Skeletal muscle cell (primary cell): ENCODE results near the gene CEP164.
"Not testable (repeated sequence)": the region's sequence is repeated elsewhere in the genome, so short reads cannot be mapped to it uniquely, and the experiment has no call there.

Experiments
- DNase-seq: peaks from one replicate; pipeline ENCODE4 v3.0.0-alpha.2; 2010; ENCODE audit warnings: low read depth
- H3K4me3 ChIP-seq: 2 replicates; pipeline ENCODE4 v1.5.1; 2011; ENCODE audit warnings: low read depth, mild to moderate bottlenecking, control low read depth, low read length, moderate library complexity

CEP164 gene

DNA sequence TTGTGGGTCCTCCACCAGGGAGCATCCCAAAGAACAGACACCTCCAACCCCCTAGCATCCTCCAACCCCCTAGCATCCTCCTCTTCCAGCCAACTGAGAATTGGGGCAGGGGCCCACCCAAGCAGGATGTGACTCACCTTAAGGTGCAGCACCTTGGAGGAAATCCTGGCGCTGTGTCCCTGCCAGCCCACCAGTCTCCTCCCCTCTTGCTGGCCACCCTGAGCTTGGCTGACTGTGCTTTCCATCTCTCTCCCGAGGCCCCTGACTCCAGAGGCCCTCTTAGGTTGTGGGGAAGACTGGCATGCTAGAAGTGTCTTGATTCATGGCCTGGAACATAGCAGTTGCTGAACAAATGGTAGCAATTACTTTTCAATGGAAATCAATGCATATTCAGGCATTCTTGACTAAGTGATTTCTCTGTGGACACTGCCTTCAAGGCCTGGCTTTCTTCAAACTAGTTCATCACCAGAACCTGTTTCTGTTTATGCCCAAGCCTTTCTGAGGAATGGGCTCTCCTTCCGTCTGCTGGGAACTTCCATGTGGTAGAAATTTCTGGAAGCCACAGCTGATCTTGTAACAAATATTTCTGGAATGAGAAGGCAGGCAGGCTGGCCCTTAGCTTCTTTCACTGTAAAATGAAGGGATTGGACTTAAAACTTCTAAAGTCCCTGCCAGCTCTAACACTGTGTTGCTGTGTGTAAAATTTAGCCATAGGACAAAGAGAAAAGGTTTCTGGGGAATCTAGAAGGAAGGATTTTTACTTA is 60.5 kb downstream of the CEP164 start:
- peak; percentile 13 for DNase-seq
- no peak overlapping the region for H3K4me3 ChIP-seq

DNA sequence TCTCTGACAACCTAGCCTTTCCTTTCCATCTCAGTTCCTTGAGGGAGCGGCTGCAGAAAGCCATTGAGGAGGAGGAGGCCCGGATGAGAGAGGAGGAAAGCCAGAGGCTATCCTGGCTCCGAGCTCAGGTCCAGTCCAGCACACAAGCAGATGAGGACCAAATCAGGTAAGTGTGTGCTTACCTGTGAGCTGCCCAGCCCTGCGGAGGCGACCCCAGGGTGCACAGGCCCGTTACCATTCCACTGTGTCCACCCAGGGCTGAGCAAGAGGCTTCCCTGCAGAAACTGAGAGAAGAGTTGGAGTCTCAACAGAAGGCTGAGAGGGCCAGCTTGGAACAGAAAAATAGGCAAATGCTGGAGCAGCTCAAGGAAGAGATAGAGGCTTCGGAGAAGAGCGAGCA is 63.1 kb downstream of the CEP164 start:
- no peak for DNase-seq
- H3K4me3 ChIP-seq = no peak overlapping the region

- DNase-seq = no peak
- H3K4me3 ChIP-seq = no peak overlapping the region
Observed at GRCh38 chr11:117391181-117391580, 63.5 kb downstream of the CEP164 start.

GRCh38 chr11:117392001-117392690 is 64.5 kb downstream of the CEP164 start:
- no peak for DNase-seq
- no peak overlapping the region for H3K4me3 ChIP-seq

DNA sequence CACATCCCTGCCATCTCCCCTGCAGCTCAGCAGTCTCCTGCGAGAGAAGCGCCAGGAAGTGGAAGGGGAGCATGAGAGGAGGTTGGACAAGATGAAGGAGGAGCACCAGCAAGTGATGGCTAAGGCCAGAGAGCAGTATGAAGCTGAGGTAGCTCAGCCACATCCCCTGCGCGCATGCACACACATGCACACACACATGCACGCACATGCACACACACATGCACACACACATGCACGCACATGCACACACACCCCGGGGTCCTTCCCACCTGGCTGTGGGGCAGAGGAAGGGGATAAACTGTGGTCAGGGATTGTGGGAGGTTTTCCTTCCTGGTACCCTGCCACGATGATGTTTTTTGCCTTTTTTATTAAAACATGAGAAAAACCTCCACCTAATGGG is 65.3 kb downstream of the CEP164 start:
- no peak for DNase-seq
- no peak overlapping the region for H3K4me3 ChIP-seq

DNA sequence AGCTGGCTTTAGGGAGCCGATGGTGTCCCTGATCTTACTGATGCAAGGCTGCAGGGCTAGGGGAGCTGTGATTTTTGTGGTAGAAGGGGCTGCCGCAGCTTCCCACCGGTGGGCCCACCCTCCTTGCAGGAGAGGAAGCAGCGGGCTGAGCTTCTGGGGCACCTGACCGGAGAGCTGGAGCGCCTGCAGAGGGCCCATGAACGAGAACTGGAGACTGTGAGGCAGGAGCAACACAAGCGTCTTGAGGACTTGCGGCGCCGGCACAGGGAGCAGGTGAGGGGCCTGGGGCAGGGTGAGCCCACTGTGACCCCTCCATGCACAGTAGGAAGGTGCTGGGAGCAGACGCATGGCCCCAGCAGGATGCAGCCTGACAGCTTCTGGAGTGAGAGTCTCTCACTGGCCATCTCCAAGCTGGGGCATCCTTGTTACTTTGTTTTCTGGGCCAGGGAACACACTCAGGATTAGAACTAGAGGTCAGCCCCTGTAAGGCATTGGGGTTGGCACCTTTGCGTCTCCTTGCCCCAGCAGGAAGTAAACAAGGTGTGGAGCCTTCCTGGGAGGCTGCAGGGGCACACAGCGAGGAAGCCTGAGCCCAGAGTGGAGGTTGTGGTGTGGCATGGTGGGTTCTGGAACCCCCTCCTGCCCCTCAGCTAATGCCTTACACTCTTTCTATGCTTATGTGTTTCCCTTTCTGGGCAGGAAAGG is 66.7 kb downstream of the CEP164 start:
- DNase-seq = no peak

DNA sequence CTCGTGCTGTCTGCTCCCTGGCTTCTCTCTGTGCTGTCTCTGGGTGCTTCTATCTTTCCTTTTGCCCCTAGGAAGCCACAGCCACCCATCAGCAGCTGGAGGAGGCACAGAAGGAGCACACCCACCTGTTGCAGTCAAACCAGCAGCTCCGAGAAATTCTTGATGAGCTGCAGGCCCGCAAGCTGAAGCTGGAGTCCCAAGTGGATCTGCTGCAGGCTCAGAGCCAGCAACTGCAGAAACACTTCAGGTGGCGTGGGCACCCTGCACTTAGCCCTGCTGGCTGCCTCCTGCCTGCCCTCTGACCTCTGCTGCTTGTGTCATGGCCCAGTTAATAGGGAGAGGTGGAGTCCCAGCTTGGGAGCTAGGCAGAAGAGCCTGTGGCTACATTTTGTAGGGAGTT is 67.8 kb downstream of the CEP164 start:
- no peak overlapping the region for H3K4me3 ChIP-seq
- DNase-seq = no peak

More for the DNA sequence above, 66.7 kb downstream of the CEP164 start:
- H3K4me3 ChIP-seq = no peak overlapping the region

DNA sequence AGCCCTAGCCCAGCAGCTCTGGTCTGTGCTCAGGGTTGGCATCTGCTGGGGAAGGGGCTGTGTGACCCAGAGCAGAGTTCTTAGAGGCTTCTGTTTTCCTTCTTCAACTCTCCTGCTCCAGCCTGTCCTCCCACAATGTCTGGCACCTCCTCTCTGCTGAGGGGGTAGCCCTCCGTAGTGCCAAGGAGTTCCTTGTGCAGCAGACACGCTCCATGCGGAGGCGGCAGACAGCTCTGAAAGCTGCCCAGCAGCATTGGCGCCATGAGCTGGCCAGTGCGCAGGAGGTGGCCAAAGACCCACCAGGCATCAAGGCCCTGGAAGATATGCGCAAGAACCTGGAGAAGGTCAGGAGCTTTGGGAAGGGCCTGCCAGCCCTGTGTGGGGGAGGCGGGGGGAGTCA is 69.3 kb downstream of the CEP164 start:
- no peak for DNase-seq
- H3K4me3 ChIP-seq = no peak overlapping the region

DNA sequence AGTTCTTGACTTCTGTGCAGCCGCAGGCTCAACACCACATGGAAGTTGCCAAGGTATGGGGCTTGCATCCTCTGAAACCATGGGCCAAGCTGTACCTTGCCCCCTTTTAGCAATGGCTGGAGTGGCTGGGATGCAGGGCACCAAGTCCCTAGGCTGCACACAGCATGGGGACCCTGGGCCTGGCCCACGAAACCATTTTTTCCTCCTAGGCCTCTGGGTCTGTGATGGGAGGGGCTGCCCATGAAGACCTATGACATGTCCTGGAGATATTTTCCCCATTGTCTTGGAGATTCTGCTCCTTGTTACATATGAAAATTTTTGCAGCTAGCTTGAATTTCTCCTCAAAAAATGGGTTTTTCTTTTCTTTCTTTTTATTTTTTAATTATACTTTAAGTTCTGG is 71.0 kb downstream of the CEP164 start:
- DNase-seq, H3K4me3 ChIP-seq: not testable (repeated sequence)

- DNase-seq, H3K4me3 ChIP-seq: not testable (repeated sequence)
Observed at GRCh38 chr11:117399100-117399840, 71.6 kb downstream of the CEP164 start.

GRCh38 chr11:117405898-117406297 is 78.2 kb downstream of the CEP164 start:
- not testable (repeated sequence) for DNase-seq, H3K4me3 ChIP-seq

GRCh38 chr11:117407016-117407415 is 79.4 kb downstream of the CEP164 start:
- H3K4me3 ChIP-seq = no peak overlapping the region
- DNase-seq = no peak

GRCh38 chr11:117408356-117408755 is 80.7 kb downstream of the CEP164 start:
- H3K4me3 ChIP-seq = no peak overlapping the region
- no peak for DNase-seq

- no peak overlapping the region for H3K4me3 ChIP-seq
- no peak for DNase-seq
Observed at GRCh38 chr11:117409511-117409910, 81.9 kb downstream of the CEP164 start.

- no peak for DNase-seq
- H3K4me3 ChIP-seq = no peak overlapping the region
Observed at GRCh38 chr11:117410238-117410637, 82.6 kb downstream of the CEP164 start.

DNA sequence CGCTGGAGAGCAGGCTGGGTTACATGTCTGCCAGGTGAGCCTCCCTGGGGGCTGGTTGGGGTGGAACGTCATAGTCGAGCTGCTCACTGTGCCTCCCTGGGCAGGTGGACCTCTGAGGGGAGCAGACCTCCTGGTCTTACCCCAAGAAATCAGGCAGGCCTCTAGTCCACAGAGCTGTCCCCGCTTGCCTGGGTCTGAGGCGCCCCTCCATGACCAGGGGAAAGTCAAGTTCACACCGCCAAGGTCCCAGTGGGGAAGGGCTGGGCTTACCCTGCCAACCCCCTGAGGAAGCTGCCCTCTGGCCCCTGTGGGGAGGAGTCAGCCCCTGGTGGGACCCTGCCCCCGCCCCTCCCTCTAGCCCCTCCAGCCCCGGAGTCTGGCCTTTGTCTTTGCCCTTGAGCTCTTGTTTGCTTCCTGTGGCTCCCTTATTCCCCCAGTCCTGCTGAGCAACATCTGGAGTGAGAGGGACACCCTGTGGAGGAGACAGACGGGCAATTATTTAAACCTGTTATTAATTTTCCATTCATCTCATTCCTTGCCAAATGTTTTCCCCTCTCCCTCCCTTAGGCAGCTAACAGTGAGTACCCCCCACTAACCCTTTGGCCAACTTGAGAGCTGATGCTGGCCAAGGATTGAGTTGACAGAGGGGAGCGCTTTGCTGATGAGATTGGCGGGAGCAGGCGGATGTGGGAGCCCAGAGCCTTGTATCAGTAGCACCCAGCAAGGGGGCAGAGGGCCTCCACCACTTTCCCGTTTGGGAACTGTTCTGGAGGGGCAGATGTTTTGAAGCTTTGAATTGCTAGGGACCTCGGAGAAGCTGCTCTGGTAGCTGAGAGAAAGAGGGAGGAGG is 83.4 kb downstream of the CEP164 start:
- DNase-seq = no peak
- H3K4me3 ChIP-seq = no peak overlapping the region

GRCh38 chr11:117411736-117412135 is 84.1 kb downstream of the CEP164 start:
- no peak overlapping the region for H3K4me3 ChIP-seq
- DNase-seq = no peak

DNA sequence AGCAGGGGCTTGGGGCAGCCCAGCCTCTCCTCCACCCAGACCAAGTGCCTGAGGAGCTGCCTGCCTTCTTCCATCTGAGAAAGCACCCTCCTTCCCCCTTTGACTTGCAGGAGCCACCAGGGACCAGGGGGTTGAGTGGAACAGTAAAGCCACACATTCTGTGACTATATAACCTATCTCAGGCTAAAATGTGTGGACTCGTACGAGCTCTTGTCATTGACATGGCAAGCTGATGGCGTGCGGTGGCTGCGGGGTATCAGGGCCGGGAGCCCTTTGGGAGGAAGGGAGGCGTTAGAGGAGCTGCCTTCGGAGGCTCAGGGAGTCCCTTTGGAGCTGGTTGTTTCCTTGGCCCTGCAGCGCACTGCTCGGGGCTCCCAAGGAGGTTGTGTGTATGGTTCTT is 84.5 kb downstream of the CEP164 start:
- no peak overlapping the region for H3K4me3 ChIP-seq
- DNase-seq = no peak
